Cardiac muscle cell (in vitro differentiated cells and primary cell): ENCODE measurements around the gene PVR. TPM values are rescaled to one million over a fixed set of nuclear protein-coding genes. Genes with fewer than 3 reads are reported as not detected.
A peak's percentile ranks its signal among the peaks of the same experiment; 100 is the strongest.
"Not testable (repeated sequence)": the region's sequence is repeated elsewhere in the genome, so short reads cannot be mapped to it uniquely, and the experiment has no call there.

Experiments
- DNase-seq, 2 donors: peaks; one replicate each; pipeline versions ENCODE4 v3.0.0 to v3.0.0-alpha.2; 2010 to 2017; ENCODE audit warnings: low read depth in 1 of 2, low spot score in 1 of 2
- H3K27ac ChIP-seq: fragments of 200-600 bp; sonication (generic); 2 replicates; pipeline ENCODE4 v1.5.1; 2016
- H3K27me3 ChIP-seq: fragments of 200-600 bp; sonication (generic); 2 replicates; pipeline ENCODE4 v1.6.0; 2016; ENCODE audit warnings: control low read depth
- H3K36me3 ChIP-seq: fragments of 200-600 bp; sonication (generic); 2 replicates; pipeline ENCODE4 v1.5.1; 2016; ENCODE audit warnings: control low read depth
- H3K4me1 ChIP-seq: fragments of 200-600 bp; sonication (generic); 2 replicates; pipeline ENCODE4 v1.8.1; 2017; ENCODE audit warnings: low read depth, mild to moderate bottlenecking, mixed run types
- H3K4me3 ChIP-seq: fragments of 200-600 bp; sonication (generic); 2 replicates; pipeline ENCODE4 v1.5.1; 2016; ENCODE audit warnings: mild to moderate bottlenecking
- H3K9me3 ChIP-seq: fragments of 200-600 bp; sonication (generic); 2 replicates; pipeline ENCODE4 v1.5.1; 2017; ENCODE audit warnings: low read depth, mild to moderate bottlenecking, control low read depth
- CTCF ChIP-seq: IDR thresholded peaks from 2 replicates; pipeline ENCODE4 v1.5.1; 2012; ENCODE audit warnings: low read depth, mild to moderate bottlenecking, low read length
- polyA plus RNA-seq: library from polyadenylated mRNA; unstranded; fragments of >200 nt; fragmentation: Nextera tagmentation; extraction: Ambion mirVana; gene quantifications from 2 replicates; pipeline ENCODE4 v1.2.1, GENCODE V29; 2016
- total RNA-seq: library from RNA; depleted of rRNA; stranded (reverse); fragments of >200 nt; gene quantifications from 2 replicates; pipeline ENCODE4 v1.2.3, GENCODE V29; 2016

Gene PVR
- total and polyA plus RNA-seq, 2 experiments from 2014 or later: 19.6 to 20.8 TPM

- Histone ChIP-seq H3K9me3 (no peaks in the 10 kb centered on the region), H3K4me3 (no peak overlapping the region), H3K27me3 (no peaks in the 10 kb centered on the region), H3K4me1 (no peaks in the 10 kb centered on the region), H3K27ac (no peak overlapping the region), H3K36me3 (no peaks in the 10 kb centered on the region)
- no peak for TF ChIP-seq CTCF
- no peak for DNase-seq
These were observed 38.5 kb downstream of the PVR start for GRCh38 chr19:44681992-44682790.

GRCh38 chr19:44682807-44683206 lies 39.1 kb downstream of the PVR start:
- Histone ChIP-seq H3K4me1 (no peaks in the 10 kb centered on the region), H3K4me3 (no peak overlapping the region), H3K9me3 (no peaks in the 10 kb centered on the region), H3K36me3 (no peaks in the 10 kb centered on the region), H3K27ac (no peak overlapping the region), H3K27me3 (no peaks in the 10 kb centered on the region)
- no peak for TF ChIP-seq CTCF
- DNase-seq: no peak

GRCh38 chr19:44683434-44684210 lies 39.9 kb downstream of the PVR start:
- Histone ChIP-seq H3K36me3 (no peaks in the 10 kb centered on the region), H3K27ac (no peak overlapping the region), H3K4me3 (no peak overlapping the region), H3K4me1 (no peaks in the 10 kb centered on the region), H3K27me3 (no peaks in the 10 kb centered on the region), H3K9me3 (no peaks in the 10 kb centered on the region)
- TF ChIP-seq CTCF: no peak
- no peak for DNase-seq

- not testable (repeated sequence) for H3K27ac ChIP-seq, H3K4me3 ChIP-seq, H3K4me1 ChIP-seq, H3K36me3 ChIP-seq, H3K27me3 ChIP-seq, H3K9me3 ChIP-seq, DNase-seq
These were observed 40.7 kb downstream of the PVR start for GRCh38 chr19:44684396-44684795.

- no peaks in the 10 kb centered on the region for H3K4me1 ChIP-seq
- peak overlapping the region; percentile 48 for H3K27ac ChIP-seq
- TF ChIP-seq CTCF: no peak
- no peak overlapping the region for H3K4me3 ChIP-seq
- H3K36me3 ChIP-seq: no peaks in the 10 kb centered on the region
- peak in 1 of 2 donors; percentile 93 for DNase-seq
- H3K27me3 ChIP-seq: no peaks in the 10 kb centered on the region
- H3K9me3 ChIP-seq: no peaks in the 10 kb centered on the region
These were observed 41.5 kb downstream of the PVR start for GRCh38 chr19:44684892-44685863.
